NCI-H82 (cell line): Measurements from ENCODE around the gene TRPV2.

ENCODE experiments used
- DNase-seq: peaks from one replicate; lab custom pipeline; 2025; lab: John Stamatoyannopoulos, UW

TRPV2 gene

GRCh38 chr17:16407911-16408588, 7.3 kb upstream of the TRPV2 start:
- peak; percentile 96 for DNase-seq

GRCh38 chr17:16417399-16417798, 2.0 kb downstream of the TRPV2 start:
- no peak for DNase-seq

- peak; percentile 57 for DNase-seq
Observed at GRCh38 chr17:16417896-16418684, 2.7 kb downstream of the TRPV2 start.

- no peak for DNase-seq
Observed at GRCh38 chr17:16418685-16419068, 3.3 kb downstream of the TRPV2 start.

GRCh38 chr17:16419074-16419928, 3.9 kb downstream of the TRPV2 start:
- DNase-seq = no peak

GRCh38 chr17:16419929-16420271, 4.5 kb downstream of the TRPV2 start:
- DNase-seq = no peak

GRCh38 chr17:16422416-16422815, 7.0 kb downstream of the TRPV2 start:
- no peak for DNase-seq

- no peak for DNase-seq
Observed at GRCh38 chr17:16423226-16423872, 8.0 kb downstream of the TRPV2 start.

GRCh38 chr17:16425202-16425601, 9.8 kb downstream of the TRPV2 start:
- no peak for DNase-seq

GRCh38 chr17:16425698-16426659, 10.6 kb downstream of the TRPV2 start:
- peak; percentile 52 for DNase-seq

- no peak for DNase-seq
Observed at GRCh38 chr17:16427020-16427419, 11.6 kb downstream of the TRPV2 start.

- DNase-seq = peak; percentile 94
Observed at GRCh38 chr17:16428098-16428882, 12.9 kb downstream of the TRPV2 start.

GRCh38 chr17:16429083-16429482, 13.7 kb downstream of the TRPV2 start:
- DNase-seq = no peak

GRCh38 chr17:16430650-16431049, 15.3 kb downstream of the TRPV2 start:
- no peak for DNase-seq

- DNase-seq = no peak
Observed at GRCh38 chr17:16432017-16432416, 16.6 kb downstream of the TRPV2 start.

- DNase-seq = no peak
Observed at GRCh38 chr17:16433514-16433913, 18.1 kb downstream of the TRPV2 start.

GRCh38 chr17:16434662-16435061, 19.3 kb downstream of the TRPV2 start:
- no peak for DNase-seq

GRCh38 chr17:16435925-16436886, 20.8 kb downstream of the TRPV2 start:
- DNase-seq = no peak

- DNase-seq = no peak
Observed at GRCh38 chr17:16437083-16437482, 21.7 kb downstream of the TRPV2 start.
